ENCODE results near the gene TAF9B. TPM values are rescaled to one million over a fixed set of nuclear protein-coding genes. Genes with fewer than 3 reads are reported as not detected.

Gene TAF9B
- polyA plus RNA-seq, 1 donor (not counting 4 experiments of a cell fraction or from before 2014, with no cell fraction given) = 20.4 TPM

Other genes with a start within 250 kb of the TAF9B start
- 43.8 to 68.4 TPM (median 55.4 TPM) in 3 replicates for gene MAGT1, start 244.2 kb downstream of the TAF9B start, polyA plus RNA-seq
- gene COX7B, start 240.2 kb downstream of the TAF9B start, polyA plus RNA-seq = 684 to 1,116 TPM (median 1,019 TPM) in 3 replicates
- gene ATP7A, start 229.0 kb downstream of the TAF9B start, polyA plus RNA-seq = 2.5 to 4.0 TPM (median 3.3 TPM) in 3 replicates
- gene PGAM4, start 170.0 kb downstream of the TAF9B start, polyA plus RNA-seq = 0.18 to 0.43 TPM (median 0.37 TPM) in 3 replicates
- gene PGK1, start 35.4 kb downstream of the TAF9B start, polyA plus RNA-seq = 508 to 687 TPM (median 666 TPM) in 3 replicates
- 0.03 TPM in 1 of 3 replicates, not detected in the others for gene CYSLTR1, start 188.0 kb upstream of the TAF9B start, polyA plus RNA-seq

Measured in keratinocyte (primary cell).